ENCODE measurements around the gene ADGRB3. TPM values are rescaled to one million over a fixed set of nuclear protein-coding genes. Genes with fewer than 3 reads are reported as not detected.

Gene ADGRB3
- total and polyA plus RNA-seq, 2 donors (not counting 3 experiments of a cell fraction or from before 2014, with no cell fraction given) = not detected

- no TSS peak for BruUV-seq (replicated peaks)
- Histone ChIP-seq H2AFZ (ENCODE audit: low read depth, low read length) (no peak overlapping the region), H3K79me2 (ENCODE audit: control insufficient read depth, insufficient read depth, low read length) (no peaks in the 10 kb centered on the region), H3K36me3 (ENCODE audit: control insufficient read depth in 2 of 2, extremely low read depth in 1 of 2, insufficient read depth in 2 of 2, low read length in 2 of 2) (no peaks in the 10 kb centered on the region), H3K27me3 (ENCODE audit: control insufficient read depth in 2 of 2, insufficient read depth in 2 of 2, low read length in 2 of 2) (no peaks in the 10 kb centered on the region), H3K9ac (replicated peaks; ENCODE audit: extremely low read depth, insufficient read depth, low read length) (no peak overlapping the region), H4K20me1 (replicated peaks; ENCODE audit: control insufficient read depth, extremely low read depth, insufficient read depth, low read length) (no peaks in the 10 kb centered on the region), H3K9me1 (replicated peaks; ENCODE audit: control insufficient read depth, extremely low read depth, insufficient read depth, low read length) (no peaks in the 10 kb centered on the region), H3K4me3 (replicated peaks in 1 of 3; ENCODE audit: insufficient read depth in 1 of 3, low read depth in 1 of 3, low read length in 3 of 3) (no peak overlapping the region), H3K4me2 (ENCODE audit: insufficient read depth, low read length) (no peak overlapping the region), H3K27ac (ENCODE audit: insufficient read depth, low read depth, low read length) (no peak overlapping the region), H3K9me3 (replicated peaks; ENCODE audit: control insufficient read depth, insufficient read depth, low read length) (peaks cover 2% of the 10 kb centered on the region), H3K4me1 (ENCODE audit: control insufficient read depth, extremely low read depth, insufficient read depth, low read length) (no peaks in the 10 kb centered on the region)
- no peak for FAIRE-seq
- DNase-seq (ENCODE audit: low read depth, low spot score) = no peak
- CTCF ChIA-PET = no interaction called here
- dilution Hi-C loops (cut with MboI; ENCODE audit: extremely low pct_ligation_motif_present, low sequenced_read_pairs) = no loop called here
- POLR2A ChIA-PET = no interaction called here
- intact Hi-C loops (cut with micrococcal nuclease) = no loop called here
- TF ChIP-seq EZH2 (IDR thresholded peaks at IDR 0.05; ENCODE audit: borderline replicate concordance, low read depth, low read length, severe bottlenecking) (no peak), FOS (IDR thresholded peaks at IDR 0.05; ENCODE audit: borderline replicate concordance, insufficient read depth, low read length) (no peak), JUN (IDR thresholded peaks at IDR 0.05; ENCODE audit: borderline replicate concordance, insufficient read depth, insufficient read length, low read depth) (no peak), POLR2AphosphoS5 (IDR thresholded peaks at IDR 0.05; ENCODE audit: insufficient read depth, low read depth, low read length) (no peak)
These were observed 74.8 kb downstream of the ADGRB3 start for GRCh38 chr6:68709882-68710281.

- intact Hi-C loops (cut with micrococcal nuclease) = no loop called here
These were observed 75.4 kb downstream of the ADGRB3 start for GRCh38 chr6:68710496-68710895.

More at GRCh38 chr6:68710496-68710895, 75.4 kb downstream of the ADGRB3 start:
- no peak overlapping the region for H2AFZ ChIP-seq (ENCODE audit: low read depth, low read length)
- H3K4me2 ChIP-seq (ENCODE audit: insufficient read depth, low read length) = no peak overlapping the region
- H3K27ac ChIP-seq (ENCODE audit: insufficient read depth, low read depth, low read length) = no peak overlapping the region
- H3K9me1 ChIP-seq (replicated peaks; ENCODE audit: control insufficient read depth, extremely low read depth, insufficient read depth, low read length) = no peaks in the 10 kb centered on the region
- peaks cover 2% of the 10 kb centered on the region for H3K9me3 ChIP-seq (replicated peaks; ENCODE audit: control insufficient read depth, insufficient read depth, low read length)
- FAIRE-seq (no peak), DNase-seq (ENCODE audit: low read depth, low spot score) (no peak)
- dilution Hi-C loops (cut with MboI; ENCODE audit: extremely low pct_ligation_motif_present, low sequenced_read_pairs) = no loop called here
- no peak overlapping the region for H3K9ac ChIP-seq (replicated peaks; ENCODE audit: extremely low read depth, insufficient read depth, low read length)
- ChIA-PET POLR2A (no interaction called here), CTCF (no interaction called here)
- H3K27me3 ChIP-seq (ENCODE audit: control insufficient read depth in 2 of 2, insufficient read depth in 2 of 2, low read length in 2 of 2) = no peaks in the 10 kb centered on the region
- H3K4me3 ChIP-seq (replicated peaks in 1 of 3; ENCODE audit: insufficient read depth in 1 of 3, low read depth in 1 of 3, low read length in 3 of 3) = no peak overlapping the region
- BruUV-seq (replicated peaks) = no TSS peak
- TF ChIP-seq EZH2 (IDR thresholded peaks at IDR 0.05; ENCODE audit: borderline replicate concordance, low read depth, low read length, severe bottlenecking) (no peak), JUN (IDR thresholded peaks at IDR 0.05; ENCODE audit: borderline replicate concordance, insufficient read depth, insufficient read length, low read depth) (no peak), MYC (IDR thresholded peaks at IDR 0.05; ENCODE audit: low read depth, low read length) (no peak), POLR2AphosphoS5 (IDR thresholded peaks at IDR 0.05; ENCODE audit: insufficient read depth, low read depth, low read length) (no peak), CTCF (IDR thresholded peaks at IDR 0.05; ENCODE audit: extremely low read depth in 1 of 2, insufficient read depth in 1 of 2, low read depth in 1 of 2, low read length in 2 of 2) (no peak), GATA2 (IDR thresholded peaks at IDR 0.05; ENCODE audit: insufficient read depth, insufficient read length, low read depth, low read length) (no peak), MAX (IDR thresholded peaks at IDR 0.05; ENCODE audit: insufficient read depth, insufficient read length) (no peak), FOS (IDR thresholded peaks at IDR 0.05; ENCODE audit: borderline replicate concordance, insufficient read depth, low read length) (no peak)
- no peaks in the 10 kb centered on the region for H4K20me1 ChIP-seq (replicated peaks; ENCODE audit: control insufficient read depth, extremely low read depth, insufficient read depth, low read length)
- no peaks in the 10 kb centered on the region for H3K79me2 ChIP-seq (ENCODE audit: control insufficient read depth, insufficient read depth, low read length)
- no peaks in the 10 kb centered on the region for H3K4me1 ChIP-seq (ENCODE audit: control insufficient read depth, extremely low read depth, insufficient read depth, low read length)
- no peaks in the 10 kb centered on the region for H3K36me3 ChIP-seq (ENCODE audit: control insufficient read depth in 2 of 2, extremely low read depth in 1 of 2, insufficient read depth in 2 of 2, low read length in 2 of 2)
